HG02852 (cell line): Measurements from ENCODE around the gene AGBL5.

Experiments used
- ATAC-seq: cut with Tn5 transposase; IDR thresholded peaks from one replicate; pipeline ENCODE4 v1.9.1; 2021; ENCODE audit warnings: mild to moderate bottlenecking, moderate library complexity; ENCODE audit not compliant: unreplicated experiment

The AGBL5 gene

GRCh38 chr2:27049422-27050280 is 1.8 kb upstream of the AGBL5 start:
- peak; percentile 21 for ATAC-seq

- peak; percentile 55 for ATAC-seq
Measured at GRCh38 chr2:27050281-27050995, 1.0 kb upstream of the AGBL5 start.

GRCh38 chr2:27051902-27052645 is 606 bp downstream of the AGBL5 start:
- no peak for ATAC-seq

GRCh38 chr2:27053321-27053720 is 1.9 kb downstream of the AGBL5 start:
- ATAC-seq, result no peak

GRCh38 chr2:27053776-27054175 is 2.3 kb downstream of the AGBL5 start:
- ATAC-seq, result no peak

- no peak for ATAC-seq
Measured at GRCh38 chr2:27054721-27055120, 3.3 kb downstream of the AGBL5 start.

GRCh38 chr2:27057184-27057583 is 5.7 kb downstream of the AGBL5 start:
- ATAC-seq, result no peak

GRCh38 chr2:27058210-27058609 is 6.7 kb downstream of the AGBL5 start:
- ATAC-seq, result no peak

- no peak for ATAC-seq
Measured at GRCh38 chr2:27059141-27059820, 7.8 kb downstream of the AGBL5 start.

- no peak for ATAC-seq
Measured at GRCh38 chr2:27060323-27060722, 8.9 kb downstream of the AGBL5 start.

- ATAC-seq, result no peak
Measured at GRCh38 chr2:27065128-27065527, 13.7 kb downstream of the AGBL5 start.

GRCh38 chr2:27067385-27067784 is 15.9 kb downstream of the AGBL5 start:
- no peak for ATAC-seq

- ATAC-seq, result no peak
Measured at GRCh38 chr2:27069436-27069835, 18.0 kb downstream of the AGBL5 start.

GRCh38 chr2:27069961-27070618 is 18.6 kb downstream of the AGBL5 start:
- no peak for ATAC-seq

- ATAC-seq, result no peak
Measured at GRCh38 chr2:27070653-27071276, 19.3 kb downstream of the AGBL5 start.

- ATAC-seq, result peak; percentile 83
Measured at GRCh38 chr2:27071277-27071989, 20.0 kb downstream of the AGBL5 start, which contains the start of gene OST4. OST4 (minus strand) TSS chr2:27071654.

- ATAC-seq, result peak; percentile 20
Measured at GRCh38 chr2:27071990-27072830, 20.7 kb downstream of the AGBL5 start.

GRCh38 chr2:27072920-27073319 is 21.5 kb downstream of the AGBL5 start:
- ATAC-seq, result no peak
